Transverse colon (tissue), 4 donors: ENCODE results near the gene TMEM59L. TPM values are rescaled to one million over a fixed set of nuclear protein-coding genes. Genes with fewer than 3 reads are reported as not detected.

Experiments
- DNase-seq: peaks from one replicate; pipeline ENCODE4 v3.0.0-alpha.2; 2019
- H3K27ac ChIP-seq, 4 donors: fragments of 200-600 bp; sonication (generic); 2 replicates each; pipeline ENCODE4 v1.5.1; 2016 to 2018; ENCODE audit warnings: inconsistent platforms in 4 of 4
- H3K27me3 ChIP-seq: fragments of 200-600 bp; sonication (generic); 2 replicates; pipeline ENCODE4 v1.5.1; 2017; ENCODE audit warnings: inconsistent platforms
- H3K36me3 ChIP-seq, 4 donors: fragments of 200-600 bp; sonication (generic); 2 replicates each; pipeline ENCODE4 v1.5.1; 2017 to 2019; ENCODE audit warnings: inconsistent platforms in 4 of 4
- H3K4me1 ChIP-seq, 4 donors: fragments of 200-600 bp; sonication (generic); 2 replicates each; pipeline ENCODE4 v1.5.1; 2017 to 2020; ENCODE audit warnings: inconsistent platforms in 4 of 4
- H3K4me3 ChIP-seq, 4 donors: fragments of 200-600 bp; sonication (generic); 1 replicate in 1 of 4; 2 replicates in 3 of 4; pipeline versions ENCODE4 v1.5.1 to v1.6.1; 2017 to 2019; ENCODE audit warnings: inconsistent platforms in 4 of 4
- H3K9me3 ChIP-seq, 2 donors: fragments of 200-600 bp; sonication (generic); 2 replicates each; pipeline ENCODE4 v1.5.1; 2017 to 2019; ENCODE audit warnings: inconsistent platforms in 2 of 2
- EP300 ChIP-seq: sonication (generic); formaldehyde crosslinking; IDR thresholded peaks from one replicate; pipeline ENCODE4 v1.6.1; 2017; ENCODE audit warnings: antibody characterized with exemption, low read depth
- POLR2A ChIP-seq: fragments of 450-650 bp; IDR thresholded peaks from one replicate; pipeline ENCODE4 v1.6.1; 2016; ENCODE audit warnings: antibody characterized with exemption, mild to moderate bottlenecking, moderate library complexity
- POLR2AphosphoS5 ChIP-seq, 3 donors: sonication (generic); formaldehyde crosslinking; IDR thresholded peaks; one replicate each; pipeline ENCODE4 v1.6.1; 2016; ENCODE audit warnings: antibody characterized with exemption in 3 of 3
- WGBS, 2 donors: methylation state at CpG; one replicate each; pipeline ENCODE4 v1.1.5; 2018; ENCODE audit warnings: low coverage in 1 of 2; 5-methylcytosine and 5-hydroxymethylcytosine counted together
- in situ Hi-C, 4 donors: fragments of 200-750 bp; cut with MboI; loops; one replicate each; pipeline versions ENCODE4 v1.15.0 to v1.15.1; 2017; ENCODE audit warnings: low sequenced_read_pairs in 3 of 4, low pct_ligation_motif_present in 1 of 4, low pct_unique_long_range_greater_than_20kb in 1 of 4
- intact Hi-C: fragments of 100-400 bp; cut with DNase I; formaldehyde crosslinking; loops from one replicate; pipeline ENCODE4 v1.15.1; 2023; ENCODE audit warnings: low total_unique reads
- total RNA-seq, 4 donors: library from RNA; depleted of rRNA; stranded (reverse); fragments of >200 nt; gene quantifications; one replicate each; pipeline ENCODE4 v1.1.0, GENCODE V29; 2016
- TF ChIP-seq, protein P1 (sequence below), 5 experiments: fragments of 200-600 bp in 3 of 5; fragments of 450-650 bp in 2 of 5; sonication (generic) in 3 of 5; IDR thresholded peaks; 1 replicate in 2 of 5; 2 replicates in 3 of 5; pipeline ENCODE4 v1.5.1; 2016 to 2017; ENCODE audit warnings: antibody characterized with exemption in 5 of 5, inconsistent platforms in 3 of 5, mild to moderate bottlenecking in 2 of 5, moderate library complexity in 1 of 5

Gene TMEM59L
- total RNA-seq, 4 donors from 2014 or later: 0.48 to 21.7 (median 8.6) TPM

DNA sequence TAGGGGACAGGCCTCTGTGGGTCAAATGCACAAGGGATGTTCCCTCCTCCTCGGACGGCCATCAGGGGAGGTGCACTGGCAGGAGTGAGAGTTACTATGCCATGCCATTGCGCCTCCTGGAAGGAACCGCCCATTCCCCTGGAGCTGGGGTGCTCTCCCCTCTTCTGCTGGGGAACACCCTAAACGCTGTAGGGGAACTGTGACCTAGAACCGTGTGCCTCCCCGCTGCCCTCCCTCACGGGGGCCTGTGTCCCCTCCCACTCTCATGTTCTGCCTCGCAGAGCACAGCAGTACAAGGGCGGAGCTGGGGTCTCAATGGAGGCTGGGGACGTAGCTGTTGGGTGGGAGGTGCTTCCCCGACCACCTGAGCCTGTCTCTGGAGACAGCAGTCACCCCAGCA lies 53.6 kb downstream of the TMEM59L start:
- 75% methylated on average over 12 of the region's 12 CpGs; no CpG with 5 or more reads in 1 of the 2 donors for WGBS, 2 donors
- peak overlapping the region in 3 of 4 donors; percentile 45 to 60 (median 47) for H3K27ac ChIP-seq
- in situ Hi-C loops: no loop called here
- H3K9me3 ChIP-seq: no peaks in the 10 kb centered on the region
- TF ChIP-seq POLR2AphosphoS5 (IDR thresholded peaks at IDR 0.05): no peak
- no peak for TF ChIP-seq POLR2A
- TF ChIP-seq, protein P1, sequence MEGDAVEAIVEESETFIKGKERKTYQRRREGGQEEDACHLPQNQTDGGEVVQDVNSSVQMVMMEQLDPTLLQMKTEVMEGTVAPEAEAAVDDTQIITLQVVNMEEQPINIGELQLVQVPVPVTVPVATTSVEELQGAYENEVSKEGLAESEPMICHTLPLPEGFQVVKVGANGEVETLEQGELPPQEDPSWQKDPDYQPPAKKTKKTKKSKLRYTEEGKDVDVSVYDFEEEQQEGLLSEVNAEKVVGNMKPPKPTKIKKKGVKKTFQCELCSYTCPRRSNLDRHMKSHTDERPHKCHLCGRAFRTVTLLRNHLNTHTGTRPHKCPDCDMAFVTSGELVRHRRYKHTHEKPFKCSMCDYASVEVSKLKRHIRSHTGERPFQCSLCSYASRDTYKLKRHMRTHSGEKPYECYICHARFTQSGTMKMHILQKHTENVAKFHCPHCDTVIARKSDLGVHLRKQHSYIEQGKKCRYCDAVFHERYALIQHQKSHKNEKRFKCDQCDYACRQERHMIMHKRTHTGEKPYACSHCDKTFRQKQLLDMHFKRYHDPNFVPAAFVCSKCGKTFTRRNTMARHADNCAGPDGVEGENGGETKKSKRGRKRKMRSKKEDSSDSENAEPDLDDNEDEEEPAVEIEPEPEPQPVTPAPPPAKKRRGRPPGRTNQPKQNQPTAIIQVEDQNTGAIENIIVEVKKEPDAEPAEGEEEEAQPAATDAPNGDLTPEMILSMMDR (IDR thresholded peaks at IDR 0.05): no peak
- no peak for TF ChIP-seq EP300
- H3K36me3 ChIP-seq: peaks cover 0 to 24% (median 10%) of the 10 kb centered on the region in 4 donors
- DNase-seq: no peak
- intact Hi-C loops: no loop called here
- no peaks in the 10 kb centered on the region for H3K27me3 ChIP-seq
- H3K4me3 ChIP-seq: no peak overlapping the region
- peaks cover 0 to 4% (median 0%) of the 10 kb centered on the region in 4 donors for H3K4me1 ChIP-seq

DNA sequence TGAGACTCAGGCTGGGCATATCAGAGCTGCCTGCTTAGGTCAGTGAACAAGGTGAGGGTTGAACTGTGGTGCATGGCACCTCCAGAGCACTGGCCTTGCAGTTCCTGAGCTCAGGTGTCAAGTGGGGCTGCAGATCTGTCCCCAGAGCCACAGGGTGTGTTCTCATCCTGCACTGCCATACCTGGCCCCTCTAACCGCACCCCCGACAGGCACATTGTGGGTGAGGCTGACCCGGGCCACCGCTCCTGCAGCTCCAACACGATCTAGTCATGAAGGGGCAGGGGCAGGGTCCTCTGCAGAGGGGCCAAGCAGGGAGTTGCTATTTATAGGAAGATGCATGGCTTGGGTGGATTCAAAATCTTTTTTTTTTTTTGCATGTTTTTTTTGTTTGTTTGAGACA lies 54.1 kb downstream of the TMEM59L start:
- H3K4me1 ChIP-seq: peaks cover 0 to 4% (median 0%) of the 10 kb centered on the region in 4 donors
- H3K4me3 ChIP-seq: no peak overlapping the region
- peaks cover 0 to 24% (median 10%) of the 10 kb centered on the region in 4 donors for H3K36me3 ChIP-seq
- in situ Hi-C loops (no loop called here), intact Hi-C loops (no loop called here)
- TF ChIP-seq EP300 (no peak), POLR2A (no peak), POLR2AphosphoS5 (IDR thresholded peaks at IDR 0.05) (no peak)
- TF ChIP-seq, protein P1 (IDR thresholded peaks at IDR 0.05): no peak
- no peaks in the 10 kb centered on the region for H3K9me3 ChIP-seq
- H3K27me3 ChIP-seq: no peaks in the 10 kb centered on the region
- peak overlapping the region in 3 of 4 donors; percentile 45 to 60 (median 47) for H3K27ac ChIP-seq
- DNase-seq: no peak
- WGBS, 2 donors: 88% methylated on average over 5 of the region's 5 CpGs; no CpG with 5 or more reads in 1 of the 2 donors

DNA sequence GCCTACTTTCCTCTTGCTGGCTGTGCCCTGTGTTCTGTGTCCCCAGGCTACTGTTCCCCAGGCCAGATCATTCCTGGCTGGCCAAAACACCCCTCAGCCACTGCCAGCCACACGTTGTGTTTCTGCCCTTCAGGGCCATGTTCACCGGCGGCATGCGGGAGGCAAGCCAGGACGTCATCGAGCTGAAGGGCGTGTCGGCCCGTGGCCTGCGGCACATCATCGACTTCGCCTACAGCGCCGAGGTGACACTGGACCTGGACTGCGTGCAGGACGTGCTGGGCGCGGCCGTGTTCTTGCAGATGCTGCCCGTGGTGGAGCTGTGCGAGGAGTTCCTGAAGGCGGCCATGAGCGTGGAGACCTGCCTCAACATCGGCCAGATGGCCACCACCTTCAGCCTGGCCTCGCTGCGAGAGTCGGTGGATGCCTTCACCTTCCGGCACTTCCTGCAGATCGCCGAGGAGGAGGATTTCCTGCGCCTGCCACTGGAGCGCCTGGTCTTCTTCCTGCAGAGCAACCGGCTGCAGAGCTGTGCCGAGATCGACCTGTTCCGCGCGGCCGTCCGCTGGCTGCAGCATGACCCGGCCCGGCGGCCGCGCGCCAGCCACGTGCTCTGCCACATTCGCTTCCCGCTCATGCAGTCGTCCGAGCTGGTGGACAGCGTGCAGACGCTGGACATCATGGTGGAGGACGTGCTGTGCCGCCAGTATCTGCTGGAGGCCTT lies 55.0 kb downstream of the TMEM59L start:
- H3K4me3 ChIP-seq: no peak overlapping the region
- H3K27me3 ChIP-seq: no peaks in the 10 kb centered on the region
- in situ Hi-C loops (no loop called here), intact Hi-C loops (no loop called here)
- peaks cover 0 to 24% (median 10%) of the 10 kb centered on the region in 4 donors for H3K36me3 ChIP-seq
- H3K27ac ChIP-seq: no peak overlapping the region
- no peaks in the 10 kb centered on the region for H3K9me3 ChIP-seq
- H3K4me1 ChIP-seq: peaks cover 0 to 7% (median 5%) of the 10 kb centered on the region in 4 donors
- 96% methylated on average over 35 of the region's 55 CpGs; no CpG with 5 or more reads in 1 of the 2 donors for WGBS, 2 donors
- no peak for DNase-seq
- TF ChIP-seq POLR2AphosphoS5 (IDR thresholded peaks at IDR 0.05): no peak
- TF ChIP-seq, protein P1 (IDR thresholded peaks at IDR 0.05): no peak
- TF ChIP-seq POLR2A: no peak
- no peak for TF ChIP-seq EP300

DNA sequence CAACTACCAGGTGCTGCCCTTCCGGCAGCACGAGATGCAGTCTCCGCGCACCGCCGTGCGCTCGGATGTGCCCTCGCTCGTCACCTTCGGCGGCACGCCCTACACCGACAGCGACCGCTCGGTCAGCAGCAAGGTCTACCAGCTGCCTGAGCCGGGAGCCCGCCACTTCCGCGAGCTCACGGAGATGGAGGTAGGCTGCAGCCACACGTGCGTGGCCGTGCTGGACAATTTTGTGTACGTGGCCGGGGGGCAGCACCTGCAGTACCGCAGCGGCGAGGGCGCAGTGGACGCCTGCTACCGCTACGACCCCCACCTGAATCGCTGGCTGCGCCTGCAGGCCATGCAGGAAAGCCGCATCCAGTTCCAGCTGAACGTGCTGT lies 55.6 kb downstream of the TMEM59L start:
- H3K27ac ChIP-seq: no peak overlapping the region
- H3K4me3 ChIP-seq: no peak overlapping the region
- no peaks in the 10 kb centered on the region for H3K27me3 ChIP-seq
- no peaks in the 10 kb centered on the region for H3K9me3 ChIP-seq
- no peak for DNase-seq
- intact Hi-C loops: no loop called here
- in situ Hi-C loops: no loop called here
- H3K36me3 ChIP-seq: peaks cover 0 to 24% (median 10%) of the 10 kb centered on the region in 4 donors
- peaks cover 0 to 7% (median 5%) of the 10 kb centered on the region in 4 donors for H3K4me1 ChIP-seq
- TF ChIP-seq, protein P1 (IDR thresholded peaks at IDR 0.05): no peak
- 97% methylated on average over 37 of the region's 38 CpGs; no CpG with 5 or more reads in 1 of the 2 donors for WGBS, 2 donors
